GM18511 (cell line): ENCODE measurements around the gene MIPEP.

Experiments used
- ATAC-seq: cut with Tn5 transposase; IDR thresholded peaks from one replicate; pipeline ENCODE4 v1.9.1; 2021; ENCODE audit warnings: mild to moderate bottlenecking, moderate library complexity; ENCODE audit not compliant: unreplicated experiment

MIPEP gene

DNA sequence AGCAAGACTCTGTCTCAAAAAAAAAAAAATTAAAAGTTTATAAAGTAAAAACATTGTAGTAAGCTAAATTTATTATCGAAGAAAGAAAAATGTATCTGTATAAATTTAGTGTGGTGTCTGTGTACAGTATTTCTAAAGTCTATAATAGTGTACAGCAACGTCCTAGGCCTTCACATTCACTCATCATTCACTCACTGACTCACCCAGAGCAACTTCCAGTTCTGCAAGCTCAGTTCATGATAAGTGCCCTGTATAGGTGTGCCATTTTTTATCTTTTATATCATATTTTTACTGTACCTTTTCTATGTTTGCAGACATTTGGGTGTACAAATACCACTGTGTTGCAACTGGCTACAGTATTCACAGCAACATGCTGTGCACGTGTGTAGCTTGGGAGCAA, 200.9 kb downstream of the MIPEP start:
- no peak for ATAC-seq

DNA sequence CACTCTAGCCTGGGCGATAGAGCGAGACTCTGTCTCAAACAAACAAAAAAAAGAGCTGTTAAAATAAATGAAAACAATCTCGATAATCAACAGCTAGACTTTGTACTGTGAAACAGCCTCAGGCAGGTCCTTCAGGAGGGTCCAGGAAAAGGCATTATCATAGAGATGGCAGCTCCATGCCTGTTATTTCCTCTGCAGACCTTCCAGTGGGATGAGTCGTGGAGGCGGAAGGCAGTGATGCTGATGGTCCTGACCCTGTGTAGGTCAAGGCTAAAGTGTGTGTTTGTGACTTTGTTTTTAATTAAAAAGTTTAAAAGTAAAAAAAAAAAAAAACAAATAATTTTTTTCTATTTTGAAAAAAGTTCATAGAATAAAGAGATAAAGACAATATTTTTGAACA, 201.6 kb downstream of the MIPEP start:
- no peak for ATAC-seq

DNA sequence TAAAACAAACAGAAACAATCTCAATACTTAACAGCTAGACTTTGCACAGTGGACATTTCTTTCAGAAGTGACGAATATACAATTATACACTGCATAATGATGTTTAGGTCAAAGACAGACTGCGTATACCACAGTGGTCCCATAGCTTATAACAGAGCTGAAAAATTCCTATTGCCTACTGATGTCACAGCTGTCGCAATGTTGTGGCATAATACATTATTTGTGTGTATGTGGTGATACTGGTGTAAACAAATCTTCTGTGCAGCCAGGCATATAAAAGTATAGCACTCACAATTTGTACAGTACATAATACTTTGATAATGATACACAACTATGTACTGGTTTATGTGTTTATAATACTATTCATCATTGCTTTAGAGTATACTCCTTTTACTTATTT, 202.3 kb downstream of the MIPEP start:
- ATAC-seq: no peak

DNA sequence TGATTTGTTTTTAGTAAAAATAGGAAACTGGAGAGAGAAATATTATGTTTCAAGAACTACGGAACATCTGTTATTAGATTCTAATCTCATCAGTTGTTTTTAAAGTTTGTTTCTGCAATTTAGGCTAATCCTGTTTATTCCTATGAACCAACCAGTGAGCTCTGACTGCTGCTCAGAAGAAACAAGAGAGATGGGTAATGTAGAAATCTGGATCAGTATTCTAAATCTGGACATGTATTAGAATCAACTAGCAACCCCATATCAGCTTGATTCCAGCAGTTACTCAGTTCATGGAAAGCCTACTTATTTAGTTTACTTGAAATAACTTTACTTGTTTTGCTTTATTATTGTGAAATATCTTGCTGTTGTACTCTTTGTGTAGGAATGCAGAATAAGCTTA, 203.8 kb downstream of the MIPEP start:
- ATAC-seq: no peak

DNA sequence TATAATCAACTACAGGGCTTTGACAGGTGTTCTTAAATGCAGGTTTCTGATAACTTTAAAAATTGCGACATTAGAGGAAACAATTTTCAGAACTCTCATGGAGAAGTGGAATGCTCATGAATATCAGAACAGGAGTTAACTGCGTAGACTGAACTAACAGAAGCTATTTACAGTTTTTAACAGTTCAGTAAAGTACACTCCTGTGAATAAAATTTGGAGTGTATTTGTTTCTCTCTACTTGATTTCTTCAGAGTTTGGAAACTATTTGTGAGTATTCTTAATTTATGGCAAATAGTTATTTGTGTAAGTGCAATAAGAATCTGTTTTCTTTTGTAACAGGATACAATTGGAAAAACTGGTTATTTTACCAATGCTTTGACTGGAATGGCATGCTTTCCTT, 204.6 kb downstream of the MIPEP start:
- no peak for ATAC-seq

DNA sequence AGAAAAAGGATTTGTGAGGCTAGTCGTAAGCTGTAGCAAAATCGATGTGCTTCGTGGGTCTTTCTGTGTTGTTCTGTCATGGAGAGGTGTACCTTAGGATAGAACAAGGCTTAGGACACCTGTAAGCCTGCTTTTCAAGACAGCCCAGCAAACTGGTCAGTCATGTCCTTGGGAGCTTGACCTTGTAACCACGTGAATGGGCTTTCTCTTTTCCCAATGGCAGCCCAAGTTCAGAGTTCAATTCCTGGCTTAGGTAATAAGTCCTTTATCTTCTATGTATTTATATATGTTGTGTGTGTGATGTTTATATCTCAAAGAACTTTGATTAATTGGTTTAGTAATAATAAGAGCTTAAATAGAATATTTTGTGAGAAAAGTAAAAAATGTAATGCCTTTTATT, 206.1 kb downstream of the MIPEP start:
- ATAC-seq: no peak

DNA sequence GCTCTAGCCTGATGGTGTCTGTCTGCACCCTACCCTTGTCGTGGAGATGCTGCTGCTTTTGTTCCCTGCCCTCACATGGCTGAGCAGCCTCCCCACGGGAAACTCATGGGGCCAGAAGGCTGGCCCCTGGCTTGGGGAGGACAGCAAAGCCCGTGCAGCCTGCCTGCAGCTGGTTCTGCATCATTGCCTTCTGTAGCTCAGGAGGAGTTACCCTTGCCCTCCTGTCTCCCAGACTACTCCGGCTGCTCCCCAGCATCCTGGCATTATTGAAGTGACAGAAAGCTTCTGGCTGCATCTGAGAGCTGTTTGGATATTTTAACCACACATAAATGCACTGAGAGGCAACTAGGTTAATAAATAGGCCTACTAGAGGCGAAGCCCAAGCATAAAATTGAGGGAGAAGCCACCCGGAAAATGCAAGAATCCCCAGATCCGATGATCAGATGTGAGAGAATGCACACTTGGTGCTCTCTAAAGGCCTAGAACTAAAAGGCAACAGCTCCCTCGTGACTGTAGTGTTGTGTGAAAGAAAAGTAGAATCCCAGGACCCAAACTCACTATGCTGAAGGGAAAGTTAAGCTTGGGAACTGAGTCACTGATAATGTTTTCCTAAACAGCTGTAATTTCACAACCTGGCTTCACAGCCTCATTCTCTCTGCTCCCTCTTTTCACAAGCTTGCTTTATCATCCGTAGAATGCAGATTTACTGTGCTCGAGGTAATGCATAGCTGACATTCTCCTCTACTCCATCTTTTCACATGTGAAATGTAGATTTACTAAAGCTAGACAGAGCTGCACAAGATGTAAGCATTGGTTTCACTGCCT, 208.1 kb downstream of the MIPEP start:
- ATAC-seq: no peak
